Fibroblast of skin of abdomen (primary cell): ENCODE measurements around the gene SIN3B.

ENCODE experiments used
- DNase-seq: peaks from one replicate; pipeline ENCODE4 v3.0.0-alpha.2; 2013

The SIN3B gene

GRCh38 chr19:16889366-16889882 lies 60.2 kb downstream of the SIN3B start:
- DNase-seq, result no peak

- no peak for DNase-seq
Observed at GRCh38 chr19:16889883-16890460, 60.8 kb downstream of the SIN3B start.

DNA sequence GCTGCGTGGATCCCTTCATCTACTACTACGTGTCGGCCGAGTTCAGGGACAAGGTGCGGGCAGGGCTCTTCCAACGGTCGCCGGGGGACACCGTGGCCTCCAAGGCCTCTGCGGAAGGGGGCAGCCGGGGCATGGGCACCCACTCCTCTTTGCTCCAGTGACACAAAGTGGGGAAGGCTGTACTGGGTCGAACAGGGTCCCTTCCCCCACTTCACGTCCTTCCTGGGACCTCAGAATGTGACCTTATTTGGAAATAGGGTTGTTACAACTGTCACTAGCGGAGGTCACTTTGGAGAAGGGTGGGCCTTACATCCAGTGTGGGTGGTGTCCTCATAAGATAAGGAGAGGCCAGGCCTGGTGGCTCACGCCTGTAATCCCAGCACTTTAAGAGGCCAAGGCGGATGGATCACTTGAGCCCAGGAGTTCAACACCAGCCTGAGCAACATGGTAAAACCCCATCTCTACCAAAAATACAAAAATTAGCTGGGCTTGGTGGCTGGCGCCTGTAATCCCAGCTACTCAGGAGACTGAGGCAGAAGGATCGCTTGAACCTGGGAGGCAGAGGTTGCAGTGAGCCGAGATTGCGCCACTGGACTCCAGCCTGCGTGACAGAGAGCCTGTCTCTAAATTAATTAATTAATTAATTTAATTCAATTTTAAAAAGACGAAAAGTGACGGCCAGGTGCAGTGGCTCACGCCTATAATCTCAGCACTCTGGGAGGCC lies 61.4 kb downstream of the SIN3B start:
- no peak for DNase-seq

GRCh38 chr19:16891696-16892382 lies 62.6 kb downstream of the SIN3B start:
- DNase-seq, result no peak

- DNase-seq, result no peak
Observed at GRCh38 chr19:16892436-16892835, 63.2 kb downstream of the SIN3B start.

- DNase-seq, result no peak
Observed at GRCh38 chr19:16892868-16893685, 63.9 kb downstream of the SIN3B start.

DNA sequence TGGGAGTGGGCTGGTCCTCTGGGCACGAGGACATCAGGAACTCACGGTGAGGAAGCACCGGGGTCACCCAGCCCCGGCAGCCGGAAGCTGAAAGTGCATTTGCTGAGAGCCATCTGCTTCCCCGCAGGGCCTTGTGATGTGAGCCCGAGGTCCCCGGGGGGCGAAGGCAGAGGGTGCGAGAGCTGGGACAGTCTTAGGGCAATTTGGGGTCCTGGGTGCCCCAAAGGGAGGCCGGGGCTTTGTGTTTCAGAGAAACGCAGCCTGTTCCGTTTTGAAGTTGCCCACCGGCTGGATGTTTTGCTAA lies 64.4 kb downstream of the SIN3B start:
- DNase-seq, result no peak

GRCh38 chr19:16894080-16894479 lies 64.9 kb downstream of the SIN3B start:
- DNase-seq, result no peak

DNA sequence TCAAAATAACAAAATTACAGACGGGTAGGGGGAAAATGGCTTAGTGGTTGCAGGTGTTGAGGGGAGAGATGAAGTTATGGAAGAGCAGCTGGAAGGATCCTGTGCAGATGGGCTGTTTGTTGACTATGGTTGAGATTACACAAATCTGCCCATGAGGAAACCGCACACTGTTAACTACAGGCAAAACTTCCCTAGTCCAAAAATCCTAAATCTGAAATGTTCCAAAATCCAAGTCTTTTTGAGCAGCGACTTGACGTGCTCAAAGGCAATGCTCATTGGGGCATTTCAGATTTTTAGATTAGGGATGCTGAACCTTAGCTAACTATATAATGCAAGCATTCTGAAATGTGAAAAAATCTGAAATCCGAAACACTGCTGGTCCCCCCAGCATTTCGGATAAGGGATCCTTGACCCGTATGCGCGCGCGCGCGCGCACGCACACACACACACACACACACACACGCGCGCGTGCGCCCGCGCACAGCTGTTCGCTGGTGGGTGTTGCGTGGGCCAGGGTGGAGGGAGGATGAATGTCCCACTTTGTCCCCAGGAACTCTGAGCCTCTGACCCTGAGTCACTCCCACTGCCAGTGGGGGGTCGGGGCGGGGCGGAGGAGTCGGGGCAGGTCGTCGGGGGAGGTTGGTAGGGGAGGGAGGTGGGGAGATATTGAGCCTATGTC lies 66.4 kb downstream of the SIN3B start:
- no peak for DNase-seq

DNA sequence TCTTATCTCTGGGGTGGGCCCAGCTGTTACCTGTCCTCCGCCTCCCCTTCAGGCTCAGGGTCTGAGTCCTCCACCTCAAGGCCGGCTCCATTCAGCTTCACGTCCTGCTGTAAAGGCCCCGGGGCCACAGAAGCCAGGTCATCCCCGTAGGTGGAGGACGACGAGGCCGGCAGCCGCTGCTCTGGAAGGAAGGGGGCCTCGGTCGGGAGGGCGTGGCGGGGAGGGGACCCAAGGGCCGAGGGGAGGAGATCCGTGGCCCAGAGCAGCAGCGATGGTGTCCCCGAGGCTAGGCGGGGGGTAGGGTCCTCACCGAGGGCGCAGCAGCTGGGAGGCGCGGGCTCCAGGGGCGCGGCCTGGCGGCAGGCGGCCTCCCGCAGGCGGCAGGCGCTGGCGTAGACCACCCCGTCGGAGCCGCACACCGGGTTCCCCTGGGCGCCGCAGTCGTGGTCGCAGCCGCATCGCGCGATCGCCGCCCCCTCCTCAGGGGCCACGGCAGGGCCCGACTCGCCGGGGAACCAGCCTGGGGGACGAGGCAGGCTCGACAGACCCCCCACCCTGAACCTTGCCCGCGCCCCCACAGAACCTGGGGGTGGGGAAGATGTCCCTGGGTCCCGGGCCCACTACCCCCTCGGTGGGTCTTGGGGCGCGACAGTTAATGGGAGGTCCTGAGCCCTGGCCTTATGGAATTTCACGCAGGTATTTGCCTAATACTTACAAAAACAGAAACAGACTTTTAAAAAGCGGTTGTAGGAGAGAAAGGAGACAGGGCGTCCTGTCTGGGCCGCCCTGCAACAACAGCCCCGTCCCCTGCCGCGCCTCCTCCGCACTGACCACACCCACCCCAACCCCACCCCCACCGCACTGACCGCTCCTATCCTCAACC lies 67.2 kb downstream of the SIN3B start:
- no peak for DNase-seq

DNA sequence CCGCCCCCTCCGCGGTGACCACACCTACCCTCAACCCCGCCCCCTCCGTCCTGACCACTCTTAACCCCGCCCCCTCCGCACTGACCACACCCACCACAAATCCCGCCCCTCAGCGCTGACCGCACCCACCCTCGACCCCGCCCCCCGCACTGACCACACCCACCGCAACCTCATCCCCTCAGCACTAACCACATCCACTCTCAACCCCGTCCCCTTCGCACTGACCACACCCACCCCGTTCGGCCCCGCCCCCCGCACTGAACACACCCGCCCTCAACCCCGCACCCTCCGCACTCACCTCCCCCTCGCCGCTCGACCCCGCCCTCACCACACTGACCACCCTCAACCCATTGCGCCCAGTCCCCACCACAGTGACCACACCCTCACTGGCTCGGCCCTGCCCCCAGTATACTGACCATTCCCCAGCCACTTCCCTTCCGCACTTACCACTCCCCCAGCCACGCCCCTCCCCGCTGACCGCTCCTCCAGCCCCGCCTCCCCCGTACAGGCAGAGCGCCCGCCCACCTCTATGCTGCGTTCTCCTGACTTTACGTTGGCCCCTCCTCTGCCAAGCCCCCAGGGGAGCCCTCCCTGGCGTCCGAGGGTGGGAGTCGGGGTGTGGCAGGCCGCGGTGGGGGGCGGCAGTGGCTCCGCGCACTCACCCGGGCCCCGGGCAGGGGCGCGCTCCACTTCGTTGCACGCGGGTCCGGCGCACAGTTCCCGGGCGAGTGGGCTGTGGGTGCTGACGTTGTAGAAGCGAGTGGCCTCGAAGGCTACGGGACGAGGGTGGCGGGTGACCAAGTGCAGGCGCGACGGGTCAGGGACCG lies 68.0 kb downstream of the SIN3B start:
- DNase-seq, result peak; percentile 85

DNA sequence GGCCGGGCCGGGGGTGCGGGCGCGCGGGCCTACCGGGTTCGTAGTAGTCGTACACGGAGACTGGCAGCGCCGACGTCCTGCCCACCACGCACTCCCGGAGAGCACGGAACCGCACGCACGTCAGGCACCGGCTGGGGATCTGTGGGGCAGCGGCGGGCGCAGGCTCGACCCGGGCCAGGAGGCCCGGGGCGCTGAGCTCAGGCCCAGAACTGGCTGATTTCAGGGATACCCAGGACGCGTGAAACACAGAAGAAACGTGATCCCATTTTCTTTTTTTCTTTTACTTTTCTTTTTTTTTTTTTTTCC lies 68.6 kb downstream of the SIN3B start:
- no peak for DNase-seq

DNA sequence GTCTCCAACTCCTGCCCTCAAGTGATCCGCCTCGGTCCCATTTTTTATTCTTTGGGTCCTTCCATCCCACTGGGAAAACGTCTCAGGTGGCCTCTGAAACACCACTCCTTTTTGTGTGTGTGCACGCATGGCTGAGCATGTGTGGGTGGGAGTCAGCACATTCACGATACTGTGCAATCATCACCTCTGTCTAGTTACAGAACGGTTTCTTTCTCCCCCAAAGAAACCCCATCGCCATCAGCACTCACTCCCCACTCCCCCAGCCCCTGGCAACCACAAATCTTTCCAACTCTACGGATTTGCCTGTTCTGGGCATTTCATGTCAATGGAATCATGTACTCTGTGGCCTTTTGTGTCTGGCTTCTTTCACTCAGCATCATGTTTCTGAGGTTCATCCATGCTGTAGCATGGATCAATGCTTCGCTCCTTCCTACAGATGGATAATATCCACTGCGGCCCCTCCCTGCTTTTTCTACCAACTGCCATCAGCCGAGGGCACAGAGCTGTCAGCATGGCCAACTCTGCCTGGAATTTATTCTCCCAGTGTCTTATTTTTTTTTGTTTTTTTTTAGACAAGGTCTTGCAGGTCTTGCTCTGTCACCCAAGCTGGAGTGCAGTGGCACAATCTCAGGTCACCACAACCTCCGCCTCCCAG lies 69.3 kb downstream of the SIN3B start:
- DNase-seq, result no peak

DNA sequence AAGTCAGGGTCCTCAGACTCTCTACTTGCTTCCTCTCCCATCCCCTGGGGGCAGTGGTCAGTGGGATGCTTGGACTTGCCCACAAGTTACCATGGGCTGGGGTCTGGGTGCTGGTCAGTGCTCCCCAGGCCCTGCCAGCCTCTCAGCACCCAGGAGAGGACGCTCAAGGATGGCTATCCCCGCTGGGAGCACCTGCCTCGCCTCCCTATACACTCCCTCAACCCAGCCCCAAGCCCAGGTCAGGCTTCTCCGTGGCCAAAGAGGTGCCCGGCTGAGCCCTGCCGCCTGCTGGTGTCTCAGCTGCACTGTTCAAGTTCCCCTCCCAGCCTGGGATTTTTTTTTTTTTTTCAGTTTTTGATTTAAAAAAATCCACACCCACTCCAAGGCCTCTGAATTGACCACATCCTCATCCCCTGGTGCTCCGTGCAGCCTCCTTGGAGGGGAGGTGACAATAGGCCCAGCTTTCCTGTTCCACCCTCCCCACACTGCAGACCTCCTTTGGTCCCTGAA lies 70.4 kb downstream of the SIN3B start:
- no peak for DNase-seq

DNA sequence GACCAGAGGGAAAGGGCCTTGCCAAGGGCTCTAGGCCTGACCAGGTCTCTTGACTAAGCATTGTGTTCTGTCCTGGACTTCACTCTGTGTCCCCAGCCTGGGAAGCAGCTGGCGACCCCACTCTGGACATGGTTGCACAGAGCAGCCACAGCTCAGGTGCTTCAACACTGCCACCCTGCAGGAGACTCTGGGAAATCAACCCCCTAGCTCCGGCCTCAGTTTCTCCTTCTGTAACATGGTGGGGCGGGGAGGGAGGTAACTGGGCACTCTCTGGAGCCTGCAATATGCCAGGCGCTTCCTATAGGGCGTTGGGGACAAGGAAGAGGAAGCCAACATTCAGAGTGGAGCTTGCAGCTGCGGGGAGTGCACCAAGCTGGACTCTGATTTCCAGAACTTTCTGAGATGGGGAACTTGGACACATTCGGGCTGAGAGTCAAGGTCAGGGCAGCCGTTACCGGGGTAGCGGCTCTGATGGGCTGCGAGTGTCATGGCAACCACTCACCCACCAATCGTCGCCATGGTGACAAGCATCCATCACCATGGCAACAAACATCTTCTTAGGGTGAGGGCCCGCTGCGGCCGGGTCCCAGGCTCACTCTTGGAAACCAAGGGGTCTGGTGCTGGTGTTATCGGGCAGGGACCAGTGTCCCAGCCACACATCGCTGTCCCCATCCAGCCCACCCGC lies 72.4 kb downstream of the SIN3B start:
- DNase-seq, result no peak

DNA sequence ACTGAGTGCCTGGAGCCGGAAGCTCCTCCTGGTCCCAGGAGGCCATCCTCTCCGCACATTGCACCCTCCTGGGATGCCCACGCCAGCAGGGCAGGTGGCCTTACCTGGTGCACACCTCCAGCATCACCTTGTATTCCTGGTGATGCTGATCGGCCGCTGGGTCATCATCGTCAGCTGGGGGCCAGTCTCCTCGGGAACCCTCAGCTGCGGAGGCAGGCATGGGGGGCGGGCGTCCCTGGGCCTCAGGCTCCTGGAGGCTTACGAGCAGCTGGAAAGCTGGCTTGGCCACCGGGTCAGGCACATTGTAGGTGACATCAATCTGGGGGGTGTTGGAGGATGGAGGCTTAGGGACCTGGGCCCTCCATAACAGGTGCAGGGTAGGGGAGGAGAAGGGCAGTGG lies 73.3 kb downstream of the SIN3B start:
- DNase-seq, result no peak

GRCh38 chr19:16903347-16903746 lies 74.1 kb downstream of the SIN3B start:
- DNase-seq, result no peak

DNA sequence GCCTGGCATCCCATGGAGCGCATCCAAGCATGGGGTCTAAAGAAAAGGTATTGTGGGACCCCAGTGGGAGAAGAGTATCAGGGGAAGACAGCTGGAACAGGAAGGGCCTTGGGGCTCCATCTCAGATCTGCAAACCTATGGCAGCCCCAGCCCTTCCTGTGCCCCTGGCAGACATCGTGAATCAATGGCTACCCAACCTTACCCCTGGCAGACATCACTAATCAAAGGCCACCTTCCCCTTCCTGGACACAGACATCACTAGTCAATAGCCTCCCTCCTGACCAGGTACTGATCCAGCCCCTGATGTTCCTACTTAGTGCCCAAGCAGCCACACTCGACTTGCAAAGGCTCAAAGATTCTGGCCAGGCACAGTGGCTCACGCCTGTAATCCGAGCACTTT lies 75.4 kb downstream of the SIN3B start:
- DNase-seq, result no peak

DNA sequence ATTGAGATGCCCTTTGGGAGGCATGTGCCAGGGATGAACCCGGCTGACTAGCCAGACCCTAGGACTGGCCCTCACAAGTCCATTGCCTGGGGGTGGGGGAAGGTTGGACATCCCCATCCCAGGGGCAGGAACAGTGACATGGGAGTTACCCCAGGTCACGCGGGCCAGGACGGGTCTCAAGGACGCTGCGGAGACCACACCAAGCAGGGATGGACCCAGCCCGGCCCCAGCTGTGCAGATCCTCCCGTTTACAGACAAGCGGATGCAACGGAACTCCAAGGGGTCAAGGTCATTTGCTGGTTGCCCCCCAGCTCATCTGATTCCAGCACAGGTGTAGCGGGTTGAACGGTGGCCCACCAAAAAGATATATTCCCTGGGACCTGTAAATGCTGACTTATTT lies 79.6 kb downstream of the SIN3B start:
- no peak for DNase-seq
